GM19468 (cell line): ENCODE results near the gene AOPEP.

Experiments
- ATAC-seq: cut with Tn5 transposase; IDR thresholded peaks from one replicate; pipeline ENCODE4 v1.9.1; 2021; ENCODE audit warnings: mild to moderate bottlenecking, moderate library complexity, moderate number of reproducible peaks; ENCODE audit not compliant: unreplicated experiment; ENCODE audit errors: extremely low read depth

Gene AOPEP

DNA sequence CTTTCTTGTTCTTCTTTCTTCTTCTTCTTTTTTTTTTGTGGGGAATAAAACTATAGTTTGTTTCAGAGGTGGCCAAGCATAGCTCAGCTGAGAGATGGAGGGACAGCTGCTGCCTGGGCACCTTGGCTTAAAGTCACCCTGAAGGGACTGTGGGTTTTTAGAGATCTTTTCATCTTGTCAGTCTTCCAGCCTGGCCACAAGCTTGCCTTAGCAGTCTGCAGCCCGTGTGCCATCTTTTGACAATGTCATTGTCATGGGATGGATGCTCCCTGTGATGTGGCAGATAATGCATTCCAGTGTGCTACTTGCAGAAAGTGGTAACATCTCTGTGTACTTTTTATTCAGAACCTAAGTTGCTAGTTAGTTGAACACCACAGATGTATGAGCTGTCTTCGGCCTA lies 310.2 kb downstream of the AOPEP start:
- no peak for ATAC-seq

DNA sequence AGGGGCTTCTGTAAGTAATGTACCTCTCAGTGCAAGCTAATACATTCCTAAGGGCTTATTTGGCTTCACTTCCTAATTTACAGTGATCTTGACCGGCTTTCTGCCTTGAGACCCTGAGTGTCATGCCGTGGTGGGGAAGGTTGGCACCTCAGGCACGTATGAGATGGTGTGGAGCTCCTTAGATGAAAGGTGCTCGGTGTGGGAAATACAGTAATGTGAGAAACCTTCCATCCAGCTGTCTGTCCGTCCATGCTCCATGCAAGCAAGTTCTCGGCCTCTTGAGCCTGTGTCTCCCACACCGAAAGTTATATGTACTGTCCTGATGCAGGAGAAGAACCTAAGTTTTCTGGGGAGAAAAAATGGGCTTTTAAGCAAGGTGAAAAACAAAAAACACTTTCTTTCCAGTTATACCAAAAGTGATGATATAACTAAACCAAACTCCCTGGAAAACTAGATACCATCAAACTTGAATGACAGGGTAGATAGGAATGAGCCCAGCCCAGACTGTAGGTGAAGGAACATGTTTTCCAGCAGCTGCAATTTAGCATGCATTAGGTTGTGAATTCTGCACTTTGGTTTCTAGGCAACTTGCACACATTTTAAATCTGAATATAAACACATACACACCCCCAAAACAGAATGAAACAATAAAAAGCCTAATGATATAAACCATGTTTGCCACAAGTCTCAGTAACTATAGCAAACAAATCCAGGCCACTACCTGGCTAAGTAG lies 311.5 kb downstream of the AOPEP start:
- ATAC-seq, result no peak

DNA sequence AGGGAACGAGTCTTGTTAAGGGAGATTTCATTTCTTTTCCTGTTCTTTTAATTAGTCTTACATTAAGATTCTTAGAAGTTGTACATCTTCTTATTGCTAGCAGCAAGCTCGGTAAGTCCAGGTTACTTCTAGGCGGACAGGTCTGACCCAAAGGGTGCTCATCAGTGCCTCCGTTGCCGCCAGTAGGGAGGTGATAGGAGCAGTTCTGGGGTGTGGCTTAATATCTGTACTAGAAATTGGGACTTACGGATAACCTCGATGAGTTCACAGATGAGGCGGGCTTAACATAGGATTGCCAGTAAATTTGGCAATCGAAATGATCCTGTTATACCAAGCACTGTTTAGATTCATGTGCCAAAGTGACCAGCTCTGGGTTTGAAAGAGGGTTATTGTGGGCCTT lies 312.2 kb downstream of the AOPEP start:
- ATAC-seq, result no peak

DNA sequence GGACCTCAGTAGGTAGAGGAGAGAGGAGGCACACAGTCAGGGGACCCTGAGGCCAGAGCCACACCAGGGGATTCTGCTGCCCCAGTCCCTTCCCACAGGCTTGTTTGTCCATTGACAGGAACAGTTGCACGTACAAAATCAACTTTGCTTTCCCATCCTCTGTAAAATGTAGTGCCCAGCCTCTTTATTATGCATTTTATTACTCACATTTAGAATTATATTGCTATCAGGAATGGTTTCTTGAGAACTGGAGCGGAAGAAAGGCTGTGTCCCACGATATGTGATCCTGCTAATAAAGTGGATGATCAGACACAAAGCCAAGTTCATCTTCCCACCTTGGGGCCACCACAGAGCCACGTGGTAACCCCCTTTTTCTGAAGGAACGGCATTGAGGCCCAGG lies 313.6 kb downstream of the AOPEP start:
- ATAC-seq, result no peak

DNA sequence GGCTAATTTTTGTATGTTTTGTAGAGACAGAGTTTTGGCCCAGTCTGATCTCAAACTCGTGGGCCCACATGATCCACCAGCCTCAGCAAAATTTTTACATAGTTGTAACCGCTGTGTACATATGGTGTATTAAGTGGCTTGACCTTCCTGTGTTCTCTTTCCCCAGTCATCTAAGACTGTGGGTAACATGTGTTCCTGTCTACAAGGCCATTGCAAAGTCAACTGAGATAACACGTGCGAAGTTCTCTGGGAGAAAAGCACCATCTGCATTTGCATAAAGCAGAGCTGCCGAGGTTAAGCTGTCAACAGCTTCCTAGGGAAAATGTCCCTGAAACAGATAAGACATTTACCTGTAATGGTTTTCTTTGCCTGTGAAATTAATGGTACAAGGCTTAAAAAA lies 317.3 kb downstream of the AOPEP start:
- no peak for ATAC-seq

DNA sequence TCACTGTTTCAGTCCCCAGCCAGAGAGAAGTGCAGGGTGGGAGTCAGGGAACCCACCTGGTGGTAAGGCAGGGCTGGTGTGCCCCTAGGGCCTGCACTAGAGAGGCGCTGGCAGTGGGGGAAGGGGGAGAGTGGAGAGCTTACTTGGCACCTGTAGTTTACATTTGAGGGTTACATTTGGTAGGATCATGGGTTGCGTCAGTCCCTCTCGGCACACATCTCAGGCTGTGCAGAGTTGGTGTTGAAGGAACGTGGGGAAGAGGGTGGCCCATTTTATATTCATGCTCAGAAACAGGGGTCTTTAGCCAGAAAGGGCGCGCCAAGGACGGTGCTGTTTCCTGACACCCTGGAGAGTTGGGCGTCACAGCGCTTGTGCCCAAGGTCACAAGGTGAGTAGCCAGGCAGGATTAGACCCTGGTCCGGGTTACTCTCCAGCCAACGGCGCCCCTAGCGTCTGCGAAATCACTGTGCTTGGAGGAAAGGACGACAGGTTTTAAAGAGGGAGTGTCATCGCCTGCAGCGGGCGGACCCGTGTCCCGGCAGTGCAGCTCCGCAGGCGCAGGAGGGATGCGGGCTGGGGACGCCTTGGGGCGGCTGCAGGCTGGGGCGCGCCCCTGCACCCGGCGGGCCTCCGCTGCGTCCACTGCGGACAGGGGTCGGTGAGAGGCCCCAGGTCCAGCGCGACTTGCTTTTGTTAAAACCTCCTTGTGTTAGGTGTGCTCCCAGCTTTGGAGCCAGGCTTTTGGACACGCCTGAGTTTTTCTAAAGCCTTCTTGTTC lies 318.4 kb downstream of the AOPEP start:
- no peak for ATAC-seq

DNA sequence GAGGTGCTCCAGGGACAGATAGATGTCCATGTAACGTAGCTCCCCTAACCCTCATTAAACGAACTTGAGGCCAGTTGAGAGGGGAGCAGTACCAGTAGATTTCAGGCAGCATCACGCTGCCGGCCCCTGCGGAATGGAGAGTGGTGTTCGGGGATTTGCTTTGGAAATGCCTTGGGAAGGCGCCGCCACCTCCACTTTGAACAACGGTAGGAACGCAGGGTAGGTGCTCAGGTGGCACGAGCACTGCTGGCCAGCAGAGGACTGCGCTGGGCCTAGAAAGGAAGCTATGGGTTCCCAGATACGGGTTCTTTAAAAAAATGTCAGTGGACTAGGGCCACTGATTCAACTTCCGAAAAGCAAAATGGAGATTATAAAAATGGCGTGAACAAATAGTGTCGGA lies 319.3 kb downstream of the AOPEP start:
- no peak for ATAC-seq

DNA sequence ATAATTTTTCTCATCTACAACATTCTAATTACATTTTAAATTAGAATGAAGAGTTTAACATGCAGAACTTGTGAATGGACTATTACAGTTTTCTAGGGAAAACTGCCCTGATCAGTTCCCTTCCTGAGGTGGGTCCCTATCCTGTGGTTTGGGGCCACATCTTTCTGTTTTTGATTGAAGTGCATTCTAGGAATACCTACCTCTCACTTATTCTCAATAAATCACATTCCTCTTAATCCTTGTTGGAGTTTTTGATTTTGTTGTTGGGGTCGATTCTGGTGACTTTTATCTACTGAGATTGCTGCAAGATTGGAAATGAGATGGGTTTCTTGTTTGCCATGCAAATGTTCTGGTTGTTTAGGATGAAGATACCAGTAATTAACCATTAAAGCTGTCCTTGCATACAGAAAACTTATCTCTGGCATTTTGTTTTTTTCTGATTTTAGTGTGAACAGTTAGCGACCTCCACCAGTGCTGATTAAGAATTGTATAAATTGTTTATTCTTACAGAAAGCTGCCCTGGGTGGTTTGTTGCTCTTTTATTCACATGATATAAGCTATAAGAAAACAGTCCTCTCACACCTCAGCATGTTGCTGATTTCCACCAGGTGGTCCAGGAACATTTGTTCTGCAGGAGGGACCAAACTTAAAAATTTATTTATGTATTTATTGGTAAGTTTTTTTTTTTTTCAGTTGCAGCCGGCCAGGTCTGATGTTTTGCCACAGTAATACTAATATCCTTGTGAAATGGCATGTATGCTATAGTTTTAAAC lies 321.1 kb downstream of the AOPEP start:
- no peak for ATAC-seq

DNA sequence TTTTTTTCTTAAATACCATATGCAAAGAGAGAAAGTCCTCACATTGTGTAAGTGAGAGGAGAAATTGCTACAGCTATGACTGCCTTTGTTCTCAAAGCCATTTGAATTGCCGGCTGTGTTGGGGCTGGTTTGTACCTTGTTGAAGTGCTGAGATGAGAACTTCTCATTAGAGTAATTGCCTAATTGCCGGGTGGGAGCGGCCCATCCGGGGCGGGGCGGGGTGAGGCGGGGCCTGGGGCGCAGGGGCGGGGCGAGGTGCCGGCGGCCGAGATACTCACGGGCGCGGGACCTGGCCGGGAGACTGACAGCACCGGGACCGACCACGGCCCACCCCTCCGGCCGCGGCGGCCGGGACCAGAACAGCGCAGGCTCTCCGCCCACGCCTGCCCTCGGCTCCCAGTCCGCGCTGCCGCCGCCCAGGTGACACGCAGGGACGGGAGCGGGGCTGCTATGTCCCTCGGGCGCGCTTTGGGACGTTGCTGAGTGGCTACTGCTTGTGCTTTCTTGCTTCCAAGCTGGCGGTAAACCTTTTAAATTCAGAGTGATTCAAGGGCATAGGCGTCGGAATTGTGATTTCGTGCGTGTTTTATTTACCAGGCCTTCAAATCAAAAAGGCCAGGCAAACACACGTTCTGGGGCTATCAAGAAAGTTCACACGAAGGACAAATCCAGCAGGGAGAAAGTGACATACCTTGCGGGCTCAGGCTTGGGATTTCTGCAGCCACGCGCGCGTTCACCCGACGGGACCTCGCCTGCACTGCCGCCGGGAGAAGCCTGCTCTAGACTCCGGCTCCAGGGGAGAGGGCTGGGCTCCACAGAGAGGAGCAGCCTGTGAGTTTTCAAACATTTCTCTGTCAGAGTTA lies 322.0 kb downstream of the AOPEP start:
- no peak for ATAC-seq

DNA sequence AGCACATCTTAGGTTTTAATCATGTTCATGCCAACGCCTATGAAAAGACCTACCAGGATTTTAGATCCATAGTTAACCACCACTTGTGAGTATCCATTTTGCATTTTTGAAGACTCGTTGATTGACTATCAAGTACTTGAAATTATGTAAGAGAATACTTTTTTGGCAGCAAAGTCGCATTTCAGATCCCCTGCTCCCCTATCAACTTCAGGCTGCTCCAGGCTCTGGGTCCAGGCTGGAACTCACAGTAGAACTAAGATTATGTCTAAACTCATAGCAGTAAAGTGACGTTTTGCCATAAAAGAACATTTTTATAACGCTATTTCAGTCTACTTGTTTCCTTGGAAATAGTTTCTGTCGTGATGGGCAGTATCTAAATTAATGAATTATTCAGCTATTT lies 323.3 kb downstream of the AOPEP start:
- ATAC-seq, result no peak

DNA sequence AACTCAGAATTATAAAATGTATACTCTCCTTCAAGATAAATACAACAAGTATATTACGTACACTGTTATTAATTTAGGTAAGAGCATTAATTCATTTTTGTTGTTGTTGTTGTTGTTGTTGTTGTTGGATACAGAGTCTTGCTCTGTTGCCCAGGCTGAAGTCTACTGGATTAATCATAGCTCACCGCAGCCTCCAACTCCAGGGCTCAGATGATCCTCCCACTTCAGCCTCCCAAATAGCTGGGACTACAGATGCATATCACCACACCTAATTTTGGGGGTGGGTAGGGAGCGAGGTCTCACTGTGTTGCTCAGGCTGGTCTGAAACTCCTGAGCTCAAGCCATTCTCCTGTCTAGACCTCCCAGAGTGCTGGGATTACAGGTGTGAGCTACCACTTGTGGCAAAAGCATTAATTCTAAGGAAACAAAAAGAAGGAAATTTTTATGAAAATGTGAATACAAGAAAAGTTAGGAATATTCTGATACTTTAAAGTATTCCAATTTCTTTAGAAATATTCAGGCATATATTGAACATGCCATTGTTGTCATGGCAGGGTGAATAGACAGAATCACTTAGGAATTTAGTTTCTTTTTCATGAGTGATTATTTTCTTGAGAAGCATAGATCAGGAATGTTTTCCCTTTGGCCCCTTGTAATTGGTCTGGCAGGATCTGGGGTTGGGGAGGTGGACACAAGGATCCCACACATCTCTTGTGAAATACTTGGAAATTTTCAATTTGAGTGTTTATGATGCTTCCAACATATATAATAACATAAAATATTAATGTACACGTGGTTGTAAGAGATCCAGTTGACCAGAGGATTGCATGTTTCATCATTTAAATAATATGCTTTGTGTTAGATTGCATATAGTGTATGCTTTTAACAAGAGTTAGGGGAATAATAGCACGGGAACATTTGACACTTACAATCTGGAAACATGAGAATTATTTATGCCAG lies 327.4 kb downstream of the AOPEP start:
- ATAC-seq, result no peak

DNA sequence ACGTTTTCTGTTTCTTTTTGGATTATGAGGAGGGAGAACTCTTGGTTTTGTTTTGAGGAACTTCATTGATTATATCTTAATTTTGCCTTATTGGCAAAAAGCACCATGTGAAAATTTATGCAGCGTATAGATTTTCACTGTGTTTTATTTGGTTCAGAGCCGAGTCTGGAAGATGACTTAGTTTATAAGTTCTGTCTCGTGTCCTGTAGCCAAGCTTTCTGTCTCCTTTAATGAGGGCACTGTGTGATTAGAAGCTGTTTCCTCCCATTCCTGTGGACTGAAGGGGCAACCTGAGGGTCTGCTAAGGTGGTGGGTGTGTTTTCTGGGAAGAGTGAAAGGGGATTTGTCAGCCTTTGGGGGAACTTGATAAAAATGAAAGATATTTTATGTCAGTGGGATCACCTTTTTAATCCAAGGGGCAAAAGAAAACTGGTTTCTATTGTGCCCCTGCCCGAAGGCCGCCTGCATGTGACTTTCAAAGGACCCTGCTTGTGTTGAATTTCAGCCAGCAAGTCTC lies 328.9 kb downstream of the AOPEP start:
- no peak for ATAC-seq

DNA sequence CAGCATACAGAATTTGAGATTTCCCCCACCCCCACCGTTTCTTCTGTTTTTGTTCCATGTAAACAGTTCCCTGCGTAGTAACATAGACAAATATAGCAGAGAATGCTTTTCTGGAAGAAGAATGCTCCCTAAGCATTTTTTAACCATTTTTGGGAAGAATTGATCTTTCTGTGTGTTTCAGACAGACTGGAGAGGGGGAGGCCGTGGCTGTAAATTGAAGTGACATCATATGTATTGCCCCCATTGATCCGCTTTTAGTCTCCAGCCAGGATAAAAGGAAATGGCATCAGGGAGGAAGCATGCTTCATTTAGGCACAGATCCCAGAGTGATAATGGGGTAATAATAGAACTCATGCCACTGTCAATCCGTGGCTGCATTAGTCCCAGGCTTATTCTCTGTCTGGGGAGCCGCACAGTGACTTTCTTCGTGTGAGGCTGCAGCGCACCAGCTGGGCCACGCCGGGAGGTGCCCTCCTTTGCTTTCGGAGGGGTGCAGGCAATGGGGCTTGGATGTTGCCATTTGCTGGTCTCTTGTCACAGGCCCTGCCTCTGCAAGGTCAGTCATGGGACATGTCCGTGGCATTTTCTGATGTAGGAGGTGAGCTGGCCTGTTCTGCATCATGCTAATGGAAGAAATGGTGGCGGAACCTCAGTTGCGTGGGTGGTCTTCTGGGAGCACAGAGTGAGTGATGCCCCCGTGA lies 329.5 kb downstream of the AOPEP start:
- no peak for ATAC-seq

DNA sequence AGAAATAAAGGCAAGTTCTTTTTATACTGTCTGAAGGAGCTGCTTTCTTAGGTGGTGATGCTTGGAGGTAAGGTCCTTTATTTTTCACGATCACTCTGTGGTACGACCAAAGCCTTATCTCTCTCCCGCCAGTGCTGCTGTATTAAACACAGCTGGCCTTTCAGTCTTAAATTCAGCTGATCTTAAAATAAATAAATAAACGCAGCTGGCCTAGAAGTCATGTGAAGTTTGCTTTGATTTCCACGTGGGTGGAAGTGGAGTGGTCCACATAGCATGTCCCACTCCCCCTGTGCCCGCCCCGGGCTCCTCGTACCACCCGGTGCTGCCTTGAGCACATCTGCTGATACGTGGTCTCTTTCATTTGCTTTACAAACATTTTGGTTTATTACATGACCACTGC lies 330.6 kb downstream of the AOPEP start:
- no peak for ATAC-seq

DNA sequence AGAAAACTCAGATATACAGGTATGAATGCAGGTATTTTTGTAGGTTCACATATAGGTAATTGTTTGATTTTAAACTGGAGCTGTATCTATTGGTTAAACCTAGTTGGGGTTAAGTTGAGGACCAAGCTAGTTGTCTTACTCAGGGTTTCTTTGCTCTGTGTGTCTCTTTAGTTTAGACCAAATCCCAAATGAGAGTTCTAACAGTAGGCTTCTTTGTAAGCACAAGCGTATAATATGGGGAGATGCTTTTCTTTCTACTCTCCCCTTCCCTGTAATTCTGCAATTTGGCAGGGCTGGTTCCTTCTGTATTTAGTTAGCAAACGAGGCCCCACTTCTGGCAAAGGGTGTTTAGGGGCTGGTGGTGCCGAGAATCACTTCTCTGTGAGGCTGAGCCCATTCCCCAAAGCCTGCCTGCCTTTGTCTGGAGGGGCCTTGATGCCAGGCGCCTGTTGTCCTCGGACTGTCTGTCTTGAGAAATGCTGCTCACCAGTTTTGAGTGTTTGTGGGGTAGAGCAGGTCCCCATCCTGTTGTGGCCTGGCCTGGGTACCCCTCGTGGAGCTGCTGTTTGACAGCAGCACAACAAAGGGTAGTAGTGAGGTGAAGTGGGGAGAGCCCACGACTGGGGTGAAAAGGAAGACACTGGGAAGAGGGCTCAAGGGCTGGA lies 331.8 kb downstream of the AOPEP start:
- no peak for ATAC-seq

DNA sequence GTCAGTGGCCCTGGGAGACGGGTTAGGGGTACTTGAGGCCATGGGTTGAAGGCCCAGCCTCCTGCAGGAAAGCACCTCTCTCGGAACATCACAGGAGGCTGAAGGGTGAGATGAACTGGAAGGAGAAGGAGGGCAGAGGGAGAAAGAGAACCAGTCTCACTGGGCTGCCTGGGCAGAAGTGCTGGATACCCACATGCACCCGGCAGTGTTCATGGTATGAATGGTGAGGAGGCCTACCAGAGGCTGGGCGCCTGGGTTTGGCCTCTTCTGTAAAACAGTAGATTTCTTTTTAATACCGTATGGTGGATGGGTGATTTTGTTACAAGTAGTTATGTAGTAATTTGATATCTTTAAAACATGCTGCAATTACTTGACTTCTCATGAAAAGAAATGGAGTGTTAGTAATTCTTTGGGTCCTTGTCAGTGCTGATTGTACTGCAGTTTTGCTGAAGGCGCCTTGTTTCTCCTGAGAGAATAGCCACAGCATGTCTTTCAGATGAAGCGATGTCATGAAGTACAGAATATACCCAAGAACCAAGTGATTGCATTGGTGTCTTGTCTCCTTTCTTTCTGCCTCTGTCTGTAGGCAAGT lies 332.4 kb downstream of the AOPEP start:
- no peak for ATAC-seq

DNA sequence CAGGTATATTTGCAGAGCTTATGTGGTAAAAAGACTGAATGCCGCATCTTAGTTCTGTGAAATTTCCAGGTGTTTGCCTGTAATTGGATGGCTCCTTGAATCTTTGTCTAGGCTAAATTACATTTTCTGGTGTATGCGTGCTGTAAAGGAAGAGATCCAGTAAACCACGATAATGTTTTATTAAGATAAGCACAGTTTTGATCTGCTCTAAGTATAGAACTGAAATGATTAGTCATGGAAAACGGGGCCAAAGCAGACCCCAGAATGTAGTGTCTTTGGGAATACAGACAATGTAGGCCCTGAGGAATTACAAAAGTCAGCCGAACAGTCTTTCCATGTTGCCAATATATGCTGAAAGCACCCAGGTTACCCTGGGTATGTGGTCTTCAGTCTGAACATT lies 333.7 kb downstream of the AOPEP start:
- ATAC-seq, result no peak
